GM18951 (cell line): ENCODE data around the gene ZEB1.

Experiments
- POLR2A ChIP-seq: IDR thresholded peaks from 4 replicates; pipeline ENCODE4 v1.6.1; 2011; ENCODE audit warnings: mild to moderate bottlenecking; ENCODE audit not compliant: insufficient read length, insufficient read depth; ENCODE audit errors: extremely low read depth
- in situ Hi-C: fragments of 300-500 bp; cut with MboI; formaldehyde crosslinking; loops from one replicate; pipeline ENCODE4 v1.12.0; 2022; ENCODE audit warnings: low sequenced_read_pairs, mixed read lengths, inconsistent platforms; ENCODE audit not compliant: unreplicated experiment

The ZEB1 gene

GRCh38 chr10:31366703-31367102 is 47.7 kb downstream of the ZEB1 start:
- in situ Hi-C loops, result no loop called here
- no peak for TF ChIP-seq POLR2A

- in situ Hi-C loops, result no loop called here
- no peak for TF ChIP-seq POLR2A
These were observed 49.7 kb downstream of the ZEB1 start for GRCh38 chr10:31368724-31369123.

GRCh38 chr10:31372439-31372838 is 53.4 kb downstream of the ZEB1 start:
- in situ Hi-C loops, result no loop called here
- TF ChIP-seq POLR2A, result no peak

- no peak for TF ChIP-seq POLR2A
- in situ Hi-C loops, result no loop called here
These were observed 55.2 kb downstream of the ZEB1 start for GRCh38 chr10:31374146-31374696.

GRCh38 chr10:31381171-31381570 is 62.2 kb downstream of the ZEB1 start:
- in situ Hi-C loops, result no loop called here
- TF ChIP-seq POLR2A, result no peak

GRCh38 chr10:31381766-31382316 is 62.8 kb downstream of the ZEB1 start:
- in situ Hi-C loops, result no loop called here
- TF ChIP-seq POLR2A, result no peak

GRCh38 chr10:31383810-31384588 is 65.0 kb downstream of the ZEB1 start:
- in situ Hi-C loops, result no loop called here
- no peak for TF ChIP-seq POLR2A

- in situ Hi-C loops, result no loop called here
- no peak for TF ChIP-seq POLR2A
These were observed 65.6 kb downstream of the ZEB1 start for GRCh38 chr10:31384589-31384949.

GRCh38 chr10:31390804-31391203 is 71.8 kb downstream of the ZEB1 start:
- no peak for TF ChIP-seq POLR2A
- in situ Hi-C loops, result no loop called here

GRCh38 chr10:31393844-31394243 is 74.8 kb downstream of the ZEB1 start:
- in situ Hi-C loops, result no loop called here
- no peak for TF ChIP-seq POLR2A

GRCh38 chr10:31395695-31396094 is 76.7 kb downstream of the ZEB1 start:
- TF ChIP-seq POLR2A, result no peak
- in situ Hi-C loops, result no loop called here

GRCh38 chr10:31396376-31396775 is 77.4 kb downstream of the ZEB1 start:
- in situ Hi-C loops, result no loop called here
- TF ChIP-seq POLR2A, result no peak

- in situ Hi-C loops, result no loop called here
These were observed 78.8 kb downstream of the ZEB1 start for GRCh38 chr10:31397852-31398251.

GRCh38 chr10:31399171-31399570 is 80.2 kb downstream of the ZEB1 start:
- no peak for TF ChIP-seq POLR2A
- in situ Hi-C loops, result no loop called here

More at GRCh38 chr10:31397852-31398251, 78.8 kb downstream of the ZEB1 start:
- no peak for TF ChIP-seq POLR2A

GRCh38 chr10:31399631-31400030 is 80.6 kb downstream of the ZEB1 start:
- in situ Hi-C loops, result no loop called here
- TF ChIP-seq POLR2A, result no peak

- in situ Hi-C loops, result no loop called here
- no peak for TF ChIP-seq POLR2A
These were observed 82.3 kb downstream of the ZEB1 start for GRCh38 chr10:31401287-31401686.
